GM19468 (cell line): ENCODE results near the gene APOA4.

ENCODE experiments used
- ATAC-seq: cut with Tn5 transposase; IDR thresholded peaks from one replicate; pipeline ENCODE4 v1.9.1; 2021; ENCODE audit warnings: mild to moderate bottlenecking, moderate library complexity, moderate number of reproducible peaks; ENCODE audit not compliant: unreplicated experiment; ENCODE audit errors: extremely low read depth

Gene APOA4

GRCh38 chr11:116831790-116832349, 8.8 kb upstream of the APOA4 start:
- ATAC-seq = no peak

DNA sequence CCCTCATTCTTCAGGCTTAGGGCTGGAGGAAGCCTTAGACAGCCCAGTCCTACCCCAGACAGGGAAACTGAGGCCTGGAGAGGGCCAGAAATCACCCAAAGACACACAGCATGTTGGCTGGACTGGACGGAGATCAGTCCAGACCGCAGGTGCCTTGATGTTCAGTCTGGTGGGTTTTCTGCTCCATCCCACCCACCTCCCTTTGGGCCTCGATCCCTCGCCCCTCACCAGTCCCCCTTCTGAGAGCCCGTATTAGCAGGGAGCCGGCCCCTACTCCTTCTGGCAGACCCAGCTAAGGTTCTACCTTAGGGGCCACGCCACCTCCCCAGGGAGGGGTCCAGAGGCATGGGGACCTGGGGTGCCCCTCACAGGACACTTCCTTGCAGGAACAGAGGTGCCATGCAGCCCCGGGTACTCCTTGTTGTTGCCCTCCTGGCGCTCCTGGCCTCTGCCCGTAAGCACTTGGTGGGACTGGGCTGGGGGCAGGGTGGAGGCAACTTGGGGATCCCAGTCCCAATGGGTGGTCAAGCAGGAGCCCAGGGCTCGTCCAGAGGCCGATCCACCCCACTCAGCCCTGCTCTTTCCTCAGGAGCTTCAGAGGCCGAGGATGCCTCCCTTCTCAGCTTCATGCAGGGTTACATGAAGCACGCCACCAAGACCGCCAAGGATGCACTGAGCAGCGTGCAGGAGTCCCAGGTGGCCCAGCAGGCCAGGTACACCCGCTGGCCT, 7.2 kb upstream of the APOA4 start:
- no peak for ATAC-seq

GRCh38 chr11:116829525-116830183, 6.5 kb upstream of the APOA4 start, which contains the start of gene APOC3:
Gene APOC3 (plus strand): TSS chr11:116829907. CDS start chr11:116830583, 676 bp downstream.
- ATAC-seq = no peak

GRCh38 chr11:116828632-116829524, 5.8 kb upstream of the APOA4 start:
- ATAC-seq = no peak

DNA sequence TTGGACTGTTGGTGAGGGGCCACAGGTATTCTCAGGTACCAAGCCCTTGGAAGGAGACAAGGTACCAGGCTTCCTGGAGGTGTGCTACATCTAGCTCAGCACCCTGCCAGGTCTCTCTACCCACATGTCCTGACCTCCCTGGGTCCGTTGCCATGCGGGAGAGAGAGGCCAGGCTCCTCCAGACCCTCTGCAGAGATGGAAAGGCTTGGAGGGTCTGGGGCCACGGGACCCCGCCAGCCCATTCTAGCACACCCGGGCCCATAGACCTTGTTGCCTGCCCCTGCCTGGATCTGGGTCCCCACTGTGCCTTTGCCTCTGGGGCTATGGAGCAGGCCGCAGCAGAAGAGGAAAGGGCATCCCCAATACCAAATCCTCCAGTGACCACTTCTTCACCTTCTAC, 4.4 kb upstream of the APOA4 start:
- no peak for ATAC-seq

- ATAC-seq = no peak
Observed at GRCh38 chr11:116826751-116827431, 3.8 kb upstream of the APOA4 start.

GRCh38 chr11:116825854-116826750, 3.0 kb upstream of the APOA4 start:
- ATAC-seq = no peak

DNA sequence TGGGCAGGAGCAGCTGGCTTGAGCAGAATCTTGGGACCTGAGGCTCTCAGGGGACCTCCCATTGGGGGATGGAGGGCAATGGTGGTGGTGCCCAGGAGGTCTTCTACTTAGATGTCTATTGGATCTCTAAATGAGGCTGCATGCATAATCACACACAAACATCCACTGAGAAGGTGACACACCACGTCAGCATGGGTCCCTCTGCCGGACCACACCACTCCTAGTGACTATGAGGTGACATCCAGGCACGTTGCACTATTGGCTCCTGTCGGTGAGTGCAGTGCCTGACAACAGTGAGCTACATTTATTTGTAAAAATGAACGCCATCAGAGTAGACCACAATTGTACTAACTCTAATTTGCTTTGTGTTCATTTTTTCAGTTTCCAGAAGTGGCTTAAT, 2.3 kb upstream of the APOA4 start:
- ATAC-seq = no peak

- no peak for ATAC-seq
Observed at GRCh38 chr11:116822575-116822974, 529 bp downstream of the APOA4 start.

GRCh38 chr11:116821050-116821918, 1.8 kb downstream of the APOA4 start:
- ATAC-seq = no peak

- ATAC-seq = no peak
Observed at GRCh38 chr11:116819049-116819448, 4.1 kb downstream of the APOA4 start.

DNA sequence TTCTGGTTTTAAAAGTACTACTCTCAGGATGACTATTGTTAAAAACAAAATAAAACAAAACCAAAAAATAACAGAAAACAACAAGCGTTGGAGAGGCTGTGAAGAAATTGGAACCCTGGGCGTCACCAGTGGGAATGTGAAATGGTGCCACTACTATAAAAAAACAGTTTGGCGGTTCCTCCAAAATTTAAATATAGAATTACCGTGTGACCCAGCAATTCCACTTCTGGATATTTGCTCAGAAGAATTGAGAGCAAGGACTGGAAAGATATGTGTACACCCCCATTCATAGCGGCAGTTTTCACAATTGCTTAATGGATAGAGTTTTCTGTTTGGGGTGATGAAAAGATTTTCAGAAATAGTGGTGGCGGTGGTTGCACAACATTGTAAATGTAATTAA, 8.6 kb downstream of the APOA4 start:
- no peak for ATAC-seq

DNA sequence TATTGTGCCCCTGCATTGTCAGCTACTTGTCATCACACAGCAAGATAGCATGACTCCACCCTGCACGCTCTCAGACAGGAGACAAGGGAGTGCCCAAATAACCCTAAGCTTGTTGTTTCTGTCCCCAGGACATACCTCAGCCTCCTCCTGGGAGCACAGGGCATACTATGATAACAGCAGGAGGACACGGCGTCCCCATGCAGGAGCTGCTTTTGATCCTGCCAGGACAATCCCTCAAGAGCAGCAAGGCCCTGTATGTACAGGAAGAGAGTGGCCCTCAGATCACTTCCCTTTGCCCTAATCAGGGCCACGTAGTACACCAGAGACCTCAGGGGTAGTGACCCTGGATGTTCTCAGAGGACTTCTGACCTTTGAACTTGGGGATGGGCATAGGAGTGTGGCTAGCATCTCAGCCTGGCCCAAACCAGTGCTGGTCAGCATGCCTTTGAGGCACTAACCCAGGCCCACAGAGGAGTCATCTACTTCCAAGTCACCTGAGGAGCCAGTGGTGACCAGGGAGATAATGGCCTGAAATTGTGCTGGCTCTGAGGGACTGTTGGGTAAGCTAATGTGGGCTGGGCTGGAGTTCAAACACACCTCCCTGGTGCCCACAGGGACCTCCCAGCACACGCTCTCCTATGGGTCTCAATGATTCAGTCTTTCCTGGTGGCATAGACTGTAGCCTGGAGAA, 9.2 kb downstream of the APOA4 start:
- ATAC-seq = no peak

- no peak for ATAC-seq
Observed at GRCh38 chr11:116813170-116813569, 9.9 kb downstream of the APOA4 start.

GRCh38 chr11:116812109-116812508, 11.0 kb downstream of the APOA4 start:
- ATAC-seq = no peak

- ATAC-seq = no peak
Observed at GRCh38 chr11:116811194-116811593, 11.9 kb downstream of the APOA4 start.
